Gastroesophageal sphincter (tissue), 4 donors: Measurements from ENCODE around the gene CCDC200. TPM values are rescaled to one million over a fixed set of nuclear protein-coding genes. Genes with fewer than 3 reads are reported as not detected.
"Not testable (repeated sequence)": the region's sequence is repeated elsewhere in the genome, so short reads cannot be mapped to it uniquely, and the experiment has no call there.

ENCODE experiments used
- ATAC-seq: fragments of 150-250 bp; one replicate; pipeline ENCODE4 v1.9.1; 2016; ENCODE audit warnings: mild to moderate bottlenecking, moderate library complexity
- H3K27ac ChIP-seq, 4 donors: fragments of 200-600 bp; sonication (generic) in 3 of 4; 1 replicate in 3 of 4; 2 replicates in 1 of 4; pipeline ENCODE4 v1.5.1; 2016 to 2019
- H3K27me3 ChIP-seq: fragments of 200-600 bp; sonication (generic); one replicate; pipeline ENCODE4 v1.5.1; 2019
- H3K36me3 ChIP-seq, 2 donors: fragments of 200-600 bp; sonication (generic); one replicate each; pipeline ENCODE4 v1.5.1; 2019; ENCODE audit warnings: control low read depth in 1 of 2
- H3K4me1 ChIP-seq, 3 donors: fragments of 200-600 bp; sonication (generic); 1 replicate in 2 of 3; 2 replicates in 1 of 3; pipeline ENCODE4 v1.5.1; 2016 to 2019; ENCODE audit warnings: control low read depth in 2 of 3
- H3K4me3 ChIP-seq, 2 donors: fragments of 200-600 bp; sonication (generic); one replicate each; pipeline ENCODE4 v1.5.1; 2019; ENCODE audit warnings: mild to moderate bottlenecking in 1 of 2, moderate library complexity in 1 of 2
- H3K9me3 ChIP-seq, 3 donors: fragments of 200-600 bp; sonication (generic); one replicate each; pipeline ENCODE4 v1.5.1; 2017 to 2019; ENCODE audit warnings: control low read depth in 2 of 3
- EP300 ChIP-seq: sonication (generic); formaldehyde crosslinking; IDR thresholded peaks from one replicate; pipeline ENCODE4 v1.6.1; 2017; ENCODE audit warnings: antibody characterized with exemption, mild to moderate bottlenecking
- POLR2A ChIP-seq, 2 donors: fragments of 450-650 bp; IDR thresholded peaks; one replicate each; pipeline ENCODE4 v1.6.1; 2017; ENCODE audit warnings: antibody characterized with exemption in 2 of 2, mild to moderate bottlenecking in 2 of 2, moderate library complexity in 1 of 2
- POLR2AphosphoS5 ChIP-seq: sonication (generic); formaldehyde crosslinking; IDR thresholded peaks from one replicate; pipeline ENCODE4 v1.6.1; 2017; ENCODE audit warnings: antibody characterized with exemption
- WGBS, 2 donors: methylation state at CpG; one replicate each; pipeline ENCODE4 v1.1.5; 2018; ENCODE audit warnings: low coverage in 1 of 2; 5-methylcytosine and 5-hydroxymethylcytosine counted together
- total RNA-seq, 4 donors: library from RNA; depleted of rRNA; stranded (reverse); fragments of >200 nt; gene quantifications; one replicate each; pipeline ENCODE4 v1.1.0, GENCODE V29; 2016
- TF ChIP-seq, protein P1 (sequence below), 4 experiments: fragments of 200-600 bp in 2 of 4; fragments of 450-650 bp in 2 of 4; sonication (generic) in 1 of 4; IDR thresholded peaks; one replicate each; pipeline ENCODE4 v1.5.1; 2017 to 2019; ENCODE audit warnings: antibody characterized with exemption in 4 of 4, mild to moderate bottlenecking in 2 of 4, moderate library complexity in 2 of 4

CCDC200 gene
- total RNA-seq, 4 donors from 2014 or later, result not detected

DNA sequence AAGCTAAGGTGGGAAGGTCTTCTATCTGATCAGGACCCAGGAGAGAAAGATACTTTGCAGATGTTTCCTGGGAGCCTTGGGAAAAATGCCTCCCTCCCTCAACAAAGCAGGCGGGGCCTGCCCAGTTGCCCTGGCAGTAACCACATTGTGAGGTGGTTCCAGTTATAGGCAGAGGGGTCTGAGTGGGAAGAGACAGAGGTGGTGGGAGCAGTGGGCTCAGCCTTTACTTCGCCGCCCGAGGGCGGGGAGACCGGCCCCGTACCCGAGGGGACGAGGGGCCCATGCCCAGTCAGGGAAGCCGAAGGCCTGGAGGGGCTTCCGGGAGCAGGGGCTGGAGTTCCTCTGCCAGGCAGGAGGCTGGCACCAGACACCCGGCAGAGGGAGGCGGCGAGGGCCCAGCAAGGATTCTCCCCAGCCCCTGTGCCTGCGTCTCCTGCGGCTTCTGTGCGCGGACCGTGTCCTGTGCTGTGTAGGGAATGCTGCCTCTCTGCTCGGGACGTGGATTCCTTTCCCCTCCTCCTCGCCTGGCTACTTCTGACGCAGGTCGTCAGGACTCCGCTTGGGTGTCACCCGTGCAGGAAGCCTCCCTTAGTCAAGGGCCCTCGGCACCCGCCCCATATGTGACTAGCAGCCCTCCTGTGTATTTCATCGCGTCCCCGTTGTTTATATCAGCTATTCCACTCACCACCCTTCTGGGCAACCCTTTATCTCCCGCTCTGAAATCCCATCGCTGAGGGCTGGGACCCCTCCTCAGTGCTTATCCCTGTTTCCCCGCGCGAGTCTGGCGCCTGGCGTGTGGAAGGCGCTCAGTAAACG is 3.0 kb upstream of the CCDC200 start:
- not testable (repeated sequence) for ATAC-seq, H3K27me3 ChIP-seq, H3K4me1 ChIP-seq, H3K36me3 ChIP-seq, H3K9me3 ChIP-seq
- peak in 1 of 2 donors; percentile 18 for TF ChIP-seq POLR2A (IDR thresholded peaks at IDR 0.05)
- peak overlapping the region; percentile 31 to 81 (median 65) for H3K27ac ChIP-seq
- 20 to 30% methylated on average over 1 to 2 of the region's 40 CpGs for WGBS, 2 donors
- peak overlapping the region; percentile 16 to 29 for H3K4me3 ChIP-seq

DNA sequence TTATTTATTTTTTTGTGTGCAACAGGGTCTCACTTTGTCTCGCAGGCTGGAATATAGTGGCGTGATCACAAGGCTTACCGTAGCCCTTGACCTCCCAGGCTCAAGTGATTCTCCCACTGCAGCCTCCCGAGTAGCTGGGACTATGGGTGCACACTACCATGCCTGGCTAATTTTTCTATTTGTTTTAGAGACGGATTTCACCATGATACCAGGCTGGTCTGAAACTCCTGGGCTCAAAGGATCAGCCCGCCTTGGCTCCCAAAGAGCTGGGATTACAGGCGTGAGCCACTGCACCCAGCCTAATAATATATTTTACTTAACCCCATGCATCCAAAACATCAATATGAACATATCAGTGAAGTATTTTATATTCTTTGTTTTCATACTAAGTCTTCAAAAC is 2.0 kb downstream of the CCDC200 start:
- ATAC-seq, result no peak
- no peaks in the 10 kb centered on the region for H3K27me3 ChIP-seq
- peaks cover 0 to 27% of the 10 kb centered on the region in 2 donors for H3K36me3 ChIP-seq
- H3K4me3 ChIP-seq, result no peak overlapping the region
- no peak overlapping the region for H3K27ac ChIP-seq
- WGBS, 2 donors, result 91 to 92% methylated on average over 7 of the region's 7 CpGs
- H3K4me1 ChIP-seq, result no peaks in the 10 kb centered on the region
- no peaks in the 10 kb centered on the region for H3K9me3 ChIP-seq
- TF ChIP-seq, protein P1, sequence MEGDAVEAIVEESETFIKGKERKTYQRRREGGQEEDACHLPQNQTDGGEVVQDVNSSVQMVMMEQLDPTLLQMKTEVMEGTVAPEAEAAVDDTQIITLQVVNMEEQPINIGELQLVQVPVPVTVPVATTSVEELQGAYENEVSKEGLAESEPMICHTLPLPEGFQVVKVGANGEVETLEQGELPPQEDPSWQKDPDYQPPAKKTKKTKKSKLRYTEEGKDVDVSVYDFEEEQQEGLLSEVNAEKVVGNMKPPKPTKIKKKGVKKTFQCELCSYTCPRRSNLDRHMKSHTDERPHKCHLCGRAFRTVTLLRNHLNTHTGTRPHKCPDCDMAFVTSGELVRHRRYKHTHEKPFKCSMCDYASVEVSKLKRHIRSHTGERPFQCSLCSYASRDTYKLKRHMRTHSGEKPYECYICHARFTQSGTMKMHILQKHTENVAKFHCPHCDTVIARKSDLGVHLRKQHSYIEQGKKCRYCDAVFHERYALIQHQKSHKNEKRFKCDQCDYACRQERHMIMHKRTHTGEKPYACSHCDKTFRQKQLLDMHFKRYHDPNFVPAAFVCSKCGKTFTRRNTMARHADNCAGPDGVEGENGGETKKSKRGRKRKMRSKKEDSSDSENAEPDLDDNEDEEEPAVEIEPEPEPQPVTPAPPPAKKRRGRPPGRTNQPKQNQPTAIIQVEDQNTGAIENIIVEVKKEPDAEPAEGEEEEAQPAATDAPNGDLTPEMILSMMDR (IDR thresholded peaks at IDR 0.05), result no peak
- TF ChIP-seq POLR2A (IDR thresholded peaks at IDR 0.05), result no peak
- no peak for TF ChIP-seq EP300
- TF ChIP-seq POLR2AphosphoS5, result no peak

DNA sequence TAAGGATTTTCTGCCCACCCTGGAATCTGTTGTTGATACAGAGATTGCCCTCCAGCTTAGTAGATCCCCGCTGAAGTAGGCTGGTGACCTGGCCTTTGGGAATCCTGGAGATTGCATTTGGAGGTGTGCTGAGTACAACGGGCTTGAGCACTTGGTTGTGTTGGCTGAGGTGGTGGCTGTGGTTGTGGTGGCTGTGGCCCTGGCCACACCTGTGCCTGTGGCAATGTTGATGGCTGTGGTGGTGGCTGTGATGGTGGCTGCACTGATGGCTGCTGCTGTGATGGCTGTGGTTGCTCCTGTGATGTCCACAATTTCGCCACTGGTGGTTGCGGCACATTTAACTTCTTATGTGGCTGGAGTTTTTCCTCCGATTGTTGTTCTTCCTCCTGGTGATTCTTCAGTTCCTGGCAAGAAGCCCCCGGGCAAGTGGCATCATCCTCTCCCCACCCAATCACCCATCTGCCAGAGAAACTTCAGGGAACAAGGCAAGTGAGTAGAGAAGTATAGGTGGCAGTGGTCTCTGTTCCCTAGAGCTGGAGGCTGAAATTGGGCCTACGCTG is 4.2 kb downstream of the CCDC200 start:
- Histone ChIP-seq H3K36me3 (peaks cover 0 to 27% of the 10 kb centered on the region in 2 donors), H3K9me3 (no peaks in the 10 kb centered on the region), H3K4me3 (no peak overlapping the region), H3K27ac (no peak overlapping the region), H3K4me1 (peaks cover 0 to 8% (median 0%) of the 10 kb centered on the region in 3 donors), H3K27me3 (no peaks in the 10 kb centered on the region)
- ATAC-seq, result no peak
- 95% methylated on average over 4 of the region's 7 CpGs; no CpG with 5 or more reads in 1 of the 2 donors for WGBS, 2 donors
- TF ChIP-seq POLR2A (IDR thresholded peaks at IDR 0.05) (no peak), POLR2AphosphoS5 (no peak), EP300 (no peak)
- TF ChIP-seq, protein P1 (IDR thresholded peaks at IDR 0.05), result no peak

DNA sequence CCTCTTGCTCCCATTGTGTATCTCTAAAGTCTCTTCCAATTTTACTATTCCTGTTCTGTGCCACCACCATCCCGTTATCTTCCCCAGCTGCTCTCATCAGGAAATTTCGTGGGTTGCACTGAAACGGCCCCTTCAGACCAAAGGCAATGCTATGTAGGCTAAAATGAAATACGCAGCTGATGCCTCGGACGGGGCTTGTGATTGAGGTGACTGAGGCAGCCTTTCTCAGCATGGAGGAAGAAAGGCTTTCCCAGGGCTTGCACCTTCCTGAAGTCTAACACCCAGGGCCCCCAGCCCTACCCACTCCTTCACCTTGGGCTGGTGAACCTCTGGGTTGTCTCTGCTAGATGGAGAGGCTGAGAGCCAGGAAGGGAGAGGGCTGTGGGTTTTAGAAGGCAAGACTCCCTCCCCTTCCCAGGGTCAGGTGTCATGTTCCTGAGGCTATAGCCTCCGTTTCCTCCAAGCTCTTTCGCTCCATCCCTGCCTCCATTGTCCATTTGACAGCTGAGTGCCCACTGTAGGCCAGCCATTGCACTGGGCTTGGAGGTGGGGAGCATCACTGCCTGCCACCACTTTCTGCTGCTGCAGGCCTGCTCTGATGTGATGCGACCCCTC is 7.8 kb downstream of the CCDC200 start:
- Histone ChIP-seq H3K4me3 (no peak overlapping the region), H3K36me3 (peaks cover 0 to 44% of the 10 kb centered on the region in 2 donors), H3K4me1 (peaks cover 0 to 8% (median 0%) of the 10 kb centered on the region in 3 donors), H3K27me3 (no peaks in the 10 kb centered on the region), H3K9me3 (no peaks in the 10 kb centered on the region), H3K27ac (no peak overlapping the region)
- 40 to 60% methylated on average over 1 of the region's 9 CpGs for WGBS, 2 donors
- no peak for TF ChIP-seq EP300
- no peak for TF ChIP-seq POLR2A (IDR thresholded peaks at IDR 0.05)
- no peak for TF ChIP-seq POLR2AphosphoS5
- TF ChIP-seq, protein P1 (IDR thresholded peaks at IDR 0.05), result no peak
- ATAC-seq, result no peak

DNA sequence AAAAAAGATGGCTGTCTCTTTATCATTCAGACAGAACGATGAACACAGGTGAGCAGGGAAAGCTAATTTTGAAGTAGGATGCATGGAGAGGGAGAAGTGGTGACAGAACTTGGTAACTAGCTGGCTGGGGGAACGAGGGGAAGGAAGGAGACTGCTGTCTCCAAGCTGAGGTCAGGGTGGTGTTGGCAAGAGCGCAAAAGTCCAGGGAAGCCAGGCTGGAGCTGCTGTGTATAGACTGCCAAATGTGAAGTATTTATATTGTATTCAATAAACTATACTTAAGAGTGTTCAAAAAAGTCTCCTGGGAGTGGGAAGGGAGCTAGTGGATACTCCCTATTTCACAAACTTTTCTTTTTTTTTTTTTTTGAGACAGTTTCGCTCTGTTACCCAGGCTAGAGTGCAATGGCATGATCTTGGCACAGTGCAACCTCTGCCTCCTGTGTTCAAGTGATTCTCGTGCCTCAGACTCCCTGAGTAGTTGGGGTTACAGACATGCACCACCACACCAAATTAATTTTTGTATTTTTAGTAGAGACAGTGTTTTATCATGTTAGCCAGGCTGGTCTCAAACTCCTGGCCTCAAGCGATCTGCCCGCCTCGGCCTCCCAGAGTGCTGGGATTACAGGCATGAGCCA is 8.6 kb downstream of the CCDC200 start:
- peaks cover 0 to 44% of the 10 kb centered on the region in 2 donors for H3K36me3 ChIP-seq
- ATAC-seq, result no peak
- H3K4me1 ChIP-seq, result peaks cover 0 to 8% (median 0%) of the 10 kb centered on the region in 3 donors
- no peak overlapping the region for H3K4me3 ChIP-seq
- TF ChIP-seq POLR2AphosphoS5 (no peak), POLR2A (IDR thresholded peaks at IDR 0.05) (no peak), EP300 (no peak)
- 54 to 69% methylated on average over 8 of the region's 8 CpGs for WGBS, 2 donors
- H3K27me3 ChIP-seq, result no peaks in the 10 kb centered on the region
- no peak overlapping the region for H3K27ac ChIP-seq
- no peaks in the 10 kb centered on the region for H3K9me3 ChIP-seq
